SK-N-SH (cell line): Measurements from ENCODE around the gene CCNY. TPM values are rescaled to one million over a fixed set of nuclear protein-coding genes. Genes with fewer than 3 reads are reported as not detected.

Experiments used
- CTCF ChIA-PET: fragments of 300-600, 350-600 bp; formaldehyde crosslinking; extraction: SDS; loops from one replicate; lab custom pipeline; 2021; lab: Yijun Ruan, JAX
- POLR2A ChIA-PET: fragments of 350-600 bp; sonication (Branson Sonifier 250); formaldehyde crosslinking; extraction: SDS; loops from one replicate; lab custom pipeline; 2020; ENCODE audit warnings: antibody characterized with exemption, inconsistent platforms; lab: Yijun Ruan, JAX
- DNase-seq: peaks from one replicate; pipeline ENCODE4 v3.0.0; 2012
- H2AFZ ChIP-seq: fragments of 200-600 bp; sonication (generic); 2 replicates; pipeline ENCODE4 v1.8.1; 2016; ENCODE audit warnings: antibody characterized with exemption, mild to moderate bottlenecking, low read depth
- H3F3A ChIP-seq: fragments of 200-600 bp; sonication (generic); replicated peaks from 2 replicates; pipeline ENCODE3; 2016; ENCODE audit warnings: antibody characterized with exemption, mild to moderate bottlenecking; ENCODE audit not compliant: insufficient read depth
- H3K27ac ChIP-seq, 2 experiments: fragments of 200-500 bp in 1 of 2; fragments of 200-600 bp in 1 of 2; sonication (Bioruptor generic) in 1 of 2; sonication (generic), shearing (Covaris generic) in 1 of 2; 2 replicates each; pipeline versions ENCODE4 v1.5.1 to v1.6.1; 2014 to 2016; ENCODE audit warnings: low read depth in 2 of 2, inconsistent platforms in 1 of 2, low read length in 1 of 2, mild to moderate bottlenecking in 1 of 2, mixed read lengths in 1 of 2
- H3K27me3 ChIP-seq: fragments of 200-600 bp; sonication (generic), shearing (Covaris generic); 2 replicates; pipeline ENCODE4 v1.6.1; 2016; ENCODE audit warnings: mixed run types; ENCODE audit not compliant: insufficient read depth
- H3K36me3 ChIP-seq, 2 experiments: fragments of 200-500 bp in 1 of 2; fragments of 200-600 bp in 1 of 2; sonication (Bioruptor generic) in 1 of 2; sonication (generic) in 1 of 2; replicated peaks in 1 of 2; 2 replicates each; pipeline versions ENCODE3 to v1.5.1; 2014 to 2016; ENCODE audit warnings: low read length in 1 of 2, mild to moderate bottlenecking in 1 of 2; ENCODE audit not compliant: insufficient read depth in 2 of 2, control insufficient read depth in 1 of 2
- H3K4me1 ChIP-seq, 2 experiments: fragments of 200-500 bp in 1 of 2; fragments of 200-600 bp in 1 of 2; sonication (Bioruptor generic) in 1 of 2; sonication (generic), shearing (Covaris generic) in 1 of 2; 2 replicates each; pipeline versions ENCODE4 v1.5.1 to v1.6.1; 2014 to 2016; ENCODE audit warnings: low read depth in 1 of 2, low read length in 1 of 2, mixed run types in 1 of 2; ENCODE audit not compliant: insufficient read depth in 2 of 2, control insufficient read depth in 1 of 2
- H3K4me2 ChIP-seq: fragments of 200-600 bp; sonication (generic), shearing (Covaris generic); 2 replicates; pipeline ENCODE4 v1.6.1; 2017; ENCODE audit warnings: mixed run types
- H3K4me3 ChIP-seq, 2 experiments: fragments of 200-500 bp in 1 of 2; fragments of 200-600 bp in 1 of 2; sonication (Bioruptor generic) in 1 of 2; sonication (generic), shearing (Covaris generic) in 1 of 2; 2 replicates each; pipeline versions ENCODE4 v1.5.1 to v1.8.1; 2014 to 2016; ENCODE audit warnings: low read depth in 2 of 2, inconsistent platforms in 1 of 2, low read length in 1 of 2, mild to moderate bottlenecking in 1 of 2, mixed read lengths in 1 of 2, moderate library complexity in 1 of 2
- H3K79me2 ChIP-seq: fragments of 200-600 bp; sonication (generic); 2 replicates; pipeline ENCODE4 v1.8.1; 2017; ENCODE audit warnings: mild to moderate bottlenecking; ENCODE audit not compliant: insufficient read depth
- H3K9ac ChIP-seq: fragments of 200-600 bp; sonication (generic); 2 replicates; pipeline ENCODE4 v1.6.1; 2017; ENCODE audit warnings: mixed run types
- H3K9me2 ChIP-seq: fragments of 200-600 bp; sonication (generic); 2 replicates; pipeline ENCODE4 v1.6.1; 2017; ENCODE audit warnings: mixed run types
- H3K9me3 ChIP-seq: fragments of 200-600 bp; sonication (generic); 2 replicates; pipeline ENCODE4 v1.6.1; 2017; ENCODE audit warnings: mixed run types, mild to moderate bottlenecking, moderate library complexity
- H4K20me1 ChIP-seq: fragments of 200-600 bp; sonication (generic); 2 replicates; pipeline ENCODE4 v1.6.1; 2017; ENCODE audit warnings: mild to moderate bottlenecking, mixed run types; ENCODE audit not compliant: insufficient read depth
- CTCF ChIP-seq: fragments of 200-600 bp; sonication (generic); IDR thresholded peaks from 2 replicates; pipeline ENCODE4 v1.6.1; 2017; ENCODE audit warnings: antibody characterized with exemption, mild to moderate bottlenecking, moderate library complexity
- ELF1 ChIP-seq: IDR thresholded peaks from 2 replicates; pipeline ENCODE4 v1.4.0; 2012
- EP300 ChIP-seq, 2 experiments: IDR thresholded peaks; 2 replicates each; pipeline versions ENCODE4 v1.4.0 to v1.6.1; 2012; ENCODE audit warnings: borderline replicate concordance in 1 of 2, low read depth in 1 of 2, low read length in 1 of 2
- FOXJ3 ChIP-seq: sonication (generic); formaldehyde crosslinking; IDR thresholded peaks from 2 replicates; pipeline ENCODE4 v1.5.1; 2020; ENCODE audit warnings: mild to moderate bottlenecking, missing genetic modification reagents
- GABPA ChIP-seq: IDR thresholded peaks from 2 replicates; pipeline ENCODE4 v1.4.0; 2012; ENCODE audit warnings: low read depth, mild to moderate bottlenecking
- IRF3 ChIP-seq: fragments of 150-350 bp; IDR thresholded peaks from 2 replicates; pipeline ENCODE4 v1.6.1; 2016; ENCODE audit warnings: mild to moderate bottlenecking, low read depth, low read length
- JUND ChIP-seq: IDR thresholded peaks from 2 replicates; pipeline ENCODE4 v1.4.0; 2012
- MEF2A ChIP-seq: IDR thresholded peaks from 2 replicates; pipeline ENCODE4 v1.4.0; 2012; ENCODE audit warnings: low read depth, borderline replicate concordance
- NRF1 ChIP-seq: IDR thresholded peaks from 2 replicates; pipeline ENCODE4 v1.6.1; 2012; ENCODE audit warnings: low read depth, mild to moderate bottlenecking, low read length
- PBX3 ChIP-seq: IDR thresholded peaks from 2 replicates; pipeline ENCODE4; 2012
- POLR2AphosphoS5 ChIP-seq: IDR thresholded peaks from 2 replicates; pipeline ENCODE4 v1.6.1; 2012; ENCODE audit warnings: low read depth, low read length
- RAD21 ChIP-seq: IDR thresholded peaks from 2 replicates; pipeline ENCODE4 v1.6.1; 2012; ENCODE audit warnings: mild to moderate bottlenecking, low read length
- RCOR1 ChIP-seq: fragments of 150-350 bp; IDR thresholded peaks from 2 replicates; pipeline ENCODE4 v1.6.1; 2017; ENCODE audit warnings: antibody characterized with exemption, low read length
- REST ChIP-seq: IDR thresholded peaks from 2 replicates; pipeline ENCODE4 v1.6.1; 2012; ENCODE audit warnings: mild to moderate bottlenecking, low read depth, low read length, moderate library complexity
- RXRA ChIP-seq: IDR thresholded peaks from 2 replicates; pipeline ENCODE4 v1.4.0; 2012; ENCODE audit warnings: low read depth, mild to moderate bottlenecking, borderline replicate concordance
- SIN3A ChIP-seq: IDR thresholded peaks from 2 replicates; pipeline ENCODE4 v1.6.1; 2012; ENCODE audit warnings: low read depth, mild to moderate bottlenecking, low read length, moderate library complexity, borderline replicate concordance
- TAF1 ChIP-seq: IDR thresholded peaks from 2 replicates; pipeline ENCODE4 v1.6.1; 2012; ENCODE audit warnings: low read depth, mild to moderate bottlenecking, low read length, moderate library complexity, borderline replicate concordance
- TCF12 ChIP-seq: IDR thresholded peaks from 2 replicates; pipeline ENCODE4 v1.4.0; 2012
- ZBTB33 ChIP-seq: IDR thresholded peaks from 2 replicates; pipeline ENCODE4 v1.4.0; 2012; ENCODE audit warnings: low read depth, borderline replicate concordance
- WGBS: methylation state at CpG from one replicate; pipeline ENCODE4 v1.1.6; 2017; ENCODE audit warnings: low lambda C conversion rate; 5-methylcytosine and 5-hydroxymethylcytosine counted together
- polyA plus RNA-seq, 3 experiments: library from polyadenylated mRNA; depleted of rRNA; stranded (reverse); fragments of >200 nt; gene quantifications; 2 replicates each; pipeline ENCODE4 v1.2.3, GENCODE V29; 2012

Gene CCNY
- polyA plus RNA-seq, 1 of the 3 experiments (the other 2 are of a cell fraction): 29.4 TPM

GRCh38 chr10:35558276-35558675 lies 222.0 kb downstream of the CCNY start:
- Histone ChIP-seq H3K4me3 (no peak overlapping the region), H2AFZ (no peak overlapping the region), H3K36me3 (peaks cover 16 to 24% of the 10 kb centered on the region in 2 experiments), H3K9ac (no peak overlapping the region), H3K4me2 (no peak overlapping the region), H3K27ac (no peak overlapping the region), H3K9me3 (no peaks in the 10 kb centered on the region), H3K27me3 (no peaks in the 10 kb centered on the region), H3K79me2 (peaks cover 3% of the 10 kb centered on the region), H3F3A (no peaks in the 10 kb centered on the region), H3K4me1 (peaks cover 0 to 4% of the 10 kb centered on the region in 2 experiments; a peak in 2 of 4 replicates), H3K9me2 (no peaks in the 10 kb centered on the region), H4K20me1 (no peaks in the 10 kb centered on the region)
- no peak for DNase-seq
- no peak for TF ChIP-seq MEF2A
- no peak for TF ChIP-seq RCOR1
- TF ChIP-seq ELF1: no peak
- TF ChIP-seq JUND: no peak
- TF ChIP-seq REST: no peak
- no peak for TF ChIP-seq PBX3
- no peak for TF ChIP-seq SIN3A
- ChIA-PET POLR2A (no interaction called here), CTCF (no interaction called here)
- 95% methylated on average over 1 of the region's 1 CpG for WGBS

- no peaks in the 10 kb centered on the region for H3K9me2 ChIP-seq
- DNase-seq: no peak
- no peaks in the 10 kb centered on the region for H3K9me3 ChIP-seq
- H3K79me2 ChIP-seq: peaks cover 3% of the 10 kb centered on the region
- ChIA-PET CTCF (interaction anchor here (0.7 kb wide), 1 partner anchor 27 kb away, joined by 3 read pairs; no protein-coding TSS in a partner anchor), POLR2A (no interaction called here)
- WGBS: 100% methylated on average over 2 of the region's 5 CpGs
- H3K9ac ChIP-seq: no peak overlapping the region
- no peaks in the 10 kb centered on the region for H4K20me1 ChIP-seq
- peaks cover under 1 to 11% of the 10 kb centered on the region in 2 experiments; a peak in 2 of 4 replicates for H3K4me1 ChIP-seq
- H3K4me3 ChIP-seq: no peak overlapping the region
- peaks cover 14% of the 10 kb centered on the region in 2 experiments for H3K36me3 ChIP-seq
- no peak overlapping the region for H3K27ac ChIP-seq
- no peak overlapping the region for H3K4me2 ChIP-seq
- no peaks in the 10 kb centered on the region for H3F3A ChIP-seq
- H2AFZ ChIP-seq: no peak overlapping the region
- H3K27me3 ChIP-seq: no peaks in the 10 kb centered on the region
- TF ChIP-seq CTCF (no peak), TAF1 (no peak), EP300 (IDR thresholded peaks at IDR 0.05; ENCODE audit: borderline replicate concordance in 1 of 2, low read depth in 1 of 2, low read length in 1 of 2) (no peak), MEF2A (no peak), IRF3 (no peak), RXRA (no peak), GABPA (no peak), NRF1 (no peak), RAD21 (no peak), FOXJ3 (no peak), TCF12 (no peak), JUND (no peak), POLR2AphosphoS5 (no peak), ZBTB33 (no peak)
Measured at GRCh38 chr10:35559416-35559815, 223.1 kb downstream of the CCNY start.
